KMS-11 (cell line): ENCODE data around the gene ELAVL4.

ENCODE experiments used
- H2AFZ ChIP-seq: fragments of 200-600 bp; sonication (generic); 2 replicates; pipeline ENCODE4 v1.6.1; 2016; ENCODE audit warnings: antibody characterized with exemption, mixed run types, low read depth
- H3K27ac ChIP-seq: fragments of 200-600 bp; sonication (generic); 2 replicates; pipeline ENCODE4 v1.6.1; 2016; ENCODE audit warnings: mild to moderate bottlenecking, mixed run types
- H3K27me3 ChIP-seq: fragments of 200-600 bp; sonication (generic); 2 replicates; pipeline ENCODE4 v1.6.1; 2017; ENCODE audit warnings: mild to moderate bottlenecking, low read depth, mixed run types, moderate library complexity; ENCODE audit not compliant: insufficient read depth
- H3K36me3 ChIP-seq: fragments of 200-600 bp; sonication (generic); 2 replicates; pipeline ENCODE4 v1.6.1; 2017; ENCODE audit warnings: mild to moderate bottlenecking, mixed run types; ENCODE audit not compliant: insufficient read depth
- H3K4me1 ChIP-seq: fragments of 200-600 bp; sonication (generic); 2 replicates; pipeline ENCODE4 v1.6.1; 2016; ENCODE audit warnings: mild to moderate bottlenecking, low read depth, mixed run types; ENCODE audit not compliant: poor library complexity, severe bottlenecking
- H3K4me2 ChIP-seq: fragments of 200-600 bp; sonication (generic); 2 replicates; pipeline ENCODE4 v1.7.0; 2016; ENCODE audit warnings: mild to moderate bottlenecking, mixed run types
- H3K4me3 ChIP-seq: fragments of 200-600 bp; sonication (generic); IDR thresholded peaks from 2 replicates; pipeline ENCODE4 v1.6.1; 2017; ENCODE audit warnings: low read depth, low read length, mixed read lengths; ENCODE audit not compliant: insufficient read depth
- H3K79me2 ChIP-seq: fragments of 200-600 bp; sonication (generic); 2 replicates; pipeline ENCODE4 v1.6.1; 2016; ENCODE audit warnings: low read depth, mixed run types; ENCODE audit not compliant: insufficient read depth
- H3K9ac ChIP-seq: fragments of 200-600 bp; sonication (generic); 2 replicates; pipeline ENCODE4 v1.6.1; 2016; ENCODE audit warnings: mild to moderate bottlenecking, mixed run types
- H4K20me1 ChIP-seq: fragments of 200-600 bp; sonication (generic); 2 replicates; pipeline ENCODE4 v1.6.1; 2016; ENCODE audit warnings: mild to moderate bottlenecking, mixed run types; ENCODE audit not compliant: insufficient read depth
- CTCF ChIP-seq: fragments of 200-600 bp; sonication (generic); conservative IDR thresholded peaks from 2 replicates; pipeline ENCODE4 v1.6.1; 2017; ENCODE audit warnings: low read depth, mild to moderate bottlenecking, antibody characterized with exemption, low read length, moderate library complexity, mixed read lengths

Gene ELAVL4

GRCh38 chr1:50179639-50180038, 70.9 kb downstream of the ELAVL4 start:
- H3K27me3 ChIP-seq: no peaks in the 10 kb centered on the region
- no peaks in the 10 kb centered on the region for H3K4me1 ChIP-seq
- no peaks in the 10 kb centered on the region for H4K20me1 ChIP-seq
- no peaks in the 10 kb centered on the region for H3K79me2 ChIP-seq
- no peak overlapping the region for H3K4me2 ChIP-seq
- TF ChIP-seq CTCF: no peak
- H2AFZ ChIP-seq: no peak overlapping the region
- no peak overlapping the region for H3K27ac ChIP-seq
- H3K9ac ChIP-seq: no peak overlapping the region
- no peak overlapping the region for H3K4me3 ChIP-seq
- H3K36me3 ChIP-seq: no peaks in the 10 kb centered on the region

- no peak overlapping the region for H3K4me2 ChIP-seq
- H3K4me1 ChIP-seq: no peaks in the 10 kb centered on the region
- H3K36me3 ChIP-seq: no peaks in the 10 kb centered on the region
- no peaks in the 10 kb centered on the region for H3K27me3 ChIP-seq
- no peak overlapping the region for H2AFZ ChIP-seq
- H4K20me1 ChIP-seq: no peaks in the 10 kb centered on the region
- no peak for TF ChIP-seq CTCF
- H3K9ac ChIP-seq: no peak overlapping the region
- H3K79me2 ChIP-seq: no peaks in the 10 kb centered on the region
- H3K4me3 ChIP-seq: no peak overlapping the region
- H3K27ac ChIP-seq: no peak overlapping the region
Observed at GRCh38 chr1:50180367-50180766, 71.6 kb downstream of the ELAVL4 start.

- H3K27ac ChIP-seq: no peak overlapping the region
- no peak overlapping the region for H3K4me2 ChIP-seq
- no peak for TF ChIP-seq CTCF
- H3K27me3 ChIP-seq: no peaks in the 10 kb centered on the region
- H3K4me3 ChIP-seq: no peak overlapping the region
- no peaks in the 10 kb centered on the region for H3K4me1 ChIP-seq
- H3K79me2 ChIP-seq: no peaks in the 10 kb centered on the region
- no peaks in the 10 kb centered on the region for H3K36me3 ChIP-seq
- H4K20me1 ChIP-seq: no peaks in the 10 kb centered on the region
- H2AFZ ChIP-seq: no peak overlapping the region
- no peak overlapping the region for H3K9ac ChIP-seq
Observed at GRCh38 chr1:50181027-50181663, 72.4 kb downstream of the ELAVL4 start.

- Histone ChIP-seq H3K4me2 (no peak overlapping the region), H4K20me1 (no peaks in the 10 kb centered on the region), H3K27me3 (no peaks in the 10 kb centered on the region), H3K79me2 (no peaks in the 10 kb centered on the region), H3K36me3 (no peaks in the 10 kb centered on the region), H3K9ac (no peak overlapping the region), H3K4me1 (no peaks in the 10 kb centered on the region), H2AFZ (no peak overlapping the region), H3K27ac (no peak overlapping the region), H3K4me3 (no peak overlapping the region)
- no peak for TF ChIP-seq CTCF
Observed at GRCh38 chr1:50183378-50184133, 74.8 kb downstream of the ELAVL4 start.
